Suppressor macrophage treated with lipopolysaccharide for 4 hours (primary cell): ENCODE results near the gene FAM131C.
"Not testable (repeated sequence)": the region's sequence is repeated elsewhere in the genome, so short reads cannot be mapped to it uniquely, and the experiment has no call there.

ENCODE experiments used
- DNase-seq: peaks from one replicate; pipeline ENCODE4 v3.0.0-alpha.2; 2020

The FAM131C gene

DNA sequence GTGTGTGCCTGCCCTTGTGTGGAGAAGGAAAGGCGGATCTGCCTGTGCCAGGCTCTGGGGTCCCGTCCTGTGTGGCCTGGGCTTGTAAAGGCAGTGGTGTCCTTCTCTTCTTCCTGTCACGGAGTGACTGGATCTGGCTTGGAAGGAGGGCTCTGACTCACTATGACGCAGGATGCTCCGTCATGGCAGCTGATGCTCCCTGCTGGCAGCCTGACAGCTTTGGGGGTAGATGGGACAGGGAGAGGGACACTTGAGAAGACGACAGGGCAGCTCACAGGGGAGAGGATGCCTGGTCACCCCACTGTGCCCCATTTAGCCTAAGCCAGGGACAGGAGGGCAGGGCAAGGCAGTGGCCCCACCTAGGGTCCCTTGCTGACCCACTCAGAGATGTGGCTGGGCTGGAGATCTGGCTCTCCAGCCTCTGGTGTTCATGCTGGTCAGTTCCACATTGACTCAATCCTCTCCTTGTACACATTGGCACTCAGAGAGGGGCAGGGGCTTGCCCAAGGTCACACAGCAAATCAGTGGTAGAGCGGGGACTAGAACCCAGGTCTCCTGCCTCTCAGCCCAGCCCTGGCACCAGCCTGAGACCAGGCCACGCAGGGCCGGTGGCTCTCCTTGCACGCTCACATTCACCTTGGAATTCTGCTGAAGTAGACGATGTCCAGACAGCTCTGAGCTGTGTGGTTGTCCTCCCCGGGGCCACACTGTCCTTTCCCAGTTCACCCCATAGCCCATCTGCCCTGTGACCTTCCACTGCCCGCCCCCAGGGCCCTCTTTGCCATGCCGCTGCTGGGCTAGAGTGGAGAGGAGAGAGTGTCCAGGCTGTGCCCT, 2.8 kb upstream of the FAM131C start:
- DNase-seq = no peak

- no peak for DNase-seq
These were observed 2.0 kb upstream of the FAM131C start for GRCh38 chr1:16075337-16076030.

GRCh38 chr1:16074217-16074616, 766 bp upstream of the FAM131C start:
- DNase-seq = no peak

DNA sequence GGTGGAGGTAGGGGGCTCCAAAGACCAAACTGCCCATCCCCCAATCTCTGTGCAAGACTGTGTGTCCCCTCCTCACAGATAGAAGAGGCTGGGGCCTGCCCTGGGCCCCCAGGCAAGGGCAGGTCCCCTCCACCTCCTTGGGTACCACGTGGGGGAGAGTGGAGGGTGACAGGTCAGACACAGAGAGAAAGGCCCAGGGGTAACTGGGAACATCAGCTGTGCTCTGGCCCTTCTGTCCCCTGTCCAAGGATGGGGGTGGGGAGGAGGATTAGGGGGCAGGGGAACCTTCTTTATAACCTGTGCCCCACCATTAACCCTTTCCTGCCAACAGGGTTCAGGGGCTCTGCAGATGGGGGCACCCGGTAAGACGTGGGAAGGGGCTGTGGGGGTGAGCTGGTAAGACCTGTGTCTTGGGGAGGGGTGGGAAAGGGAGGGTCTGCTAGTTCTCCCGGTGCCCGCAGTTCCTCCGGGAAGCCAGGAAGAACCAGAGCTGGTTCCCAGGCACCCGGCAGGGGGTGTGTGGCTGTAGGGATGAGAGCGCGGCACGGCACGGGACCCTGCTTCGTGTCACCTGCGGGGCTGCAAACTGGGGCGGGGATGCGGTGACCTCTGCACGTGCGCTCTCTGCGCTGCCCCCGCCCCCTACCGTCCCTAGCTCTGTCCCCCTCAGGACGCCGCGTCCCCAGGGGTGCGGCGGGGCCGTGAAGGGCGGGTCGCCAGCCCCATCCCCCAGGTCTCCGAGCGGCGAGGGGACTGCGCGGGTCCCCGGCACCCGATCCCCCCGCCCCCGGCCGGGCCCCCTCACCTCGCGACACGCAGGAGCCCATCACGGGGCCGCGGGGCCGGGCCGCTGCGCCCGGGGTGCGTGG, 601 bp downstream of the FAM131C start:
- DNase-seq = no peak

- no peak for DNase-seq
These were observed 1.4 kb downstream of the FAM131C start for GRCh38 chr1:16072095-16072494.

GRCh38 chr1:16071614-16072013, 1.8 kb downstream of the FAM131C start:
- DNase-seq = no peak

DNA sequence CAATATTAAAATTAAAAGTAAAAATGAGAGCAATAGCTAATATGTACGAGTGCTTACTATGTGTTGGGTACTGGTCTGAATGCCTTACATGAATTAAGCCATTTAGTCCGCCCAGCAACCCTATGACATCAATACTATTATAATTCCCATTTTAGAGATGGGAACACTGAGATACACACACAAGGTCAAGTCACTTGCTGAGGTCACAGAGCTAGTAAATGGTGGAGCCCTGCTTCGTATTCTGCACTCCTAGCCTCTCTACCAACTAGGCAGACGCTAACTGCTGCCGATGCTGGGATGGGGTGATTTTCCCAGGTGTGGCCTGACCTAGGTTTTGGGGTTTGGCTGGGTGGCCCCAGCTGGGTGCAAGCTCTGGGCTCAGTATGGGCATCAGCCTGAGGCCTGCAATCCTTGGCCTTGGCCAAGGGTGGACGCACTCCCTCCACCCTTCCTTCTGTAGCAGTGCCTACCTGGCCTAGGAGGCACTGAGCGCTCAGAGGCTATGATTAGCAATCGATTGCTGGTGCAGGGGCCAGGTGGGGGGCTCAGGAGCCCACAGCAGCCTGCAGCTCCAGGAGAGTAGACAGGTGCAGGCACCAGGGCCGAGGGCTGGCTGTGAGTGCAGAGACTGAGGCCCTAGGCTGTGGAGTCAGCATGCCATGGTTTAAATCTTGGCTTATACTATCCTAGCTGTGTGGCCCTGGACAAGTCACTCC, 2.7 kb downstream of the FAM131C start:
- DNase-seq = no peak

DNA sequence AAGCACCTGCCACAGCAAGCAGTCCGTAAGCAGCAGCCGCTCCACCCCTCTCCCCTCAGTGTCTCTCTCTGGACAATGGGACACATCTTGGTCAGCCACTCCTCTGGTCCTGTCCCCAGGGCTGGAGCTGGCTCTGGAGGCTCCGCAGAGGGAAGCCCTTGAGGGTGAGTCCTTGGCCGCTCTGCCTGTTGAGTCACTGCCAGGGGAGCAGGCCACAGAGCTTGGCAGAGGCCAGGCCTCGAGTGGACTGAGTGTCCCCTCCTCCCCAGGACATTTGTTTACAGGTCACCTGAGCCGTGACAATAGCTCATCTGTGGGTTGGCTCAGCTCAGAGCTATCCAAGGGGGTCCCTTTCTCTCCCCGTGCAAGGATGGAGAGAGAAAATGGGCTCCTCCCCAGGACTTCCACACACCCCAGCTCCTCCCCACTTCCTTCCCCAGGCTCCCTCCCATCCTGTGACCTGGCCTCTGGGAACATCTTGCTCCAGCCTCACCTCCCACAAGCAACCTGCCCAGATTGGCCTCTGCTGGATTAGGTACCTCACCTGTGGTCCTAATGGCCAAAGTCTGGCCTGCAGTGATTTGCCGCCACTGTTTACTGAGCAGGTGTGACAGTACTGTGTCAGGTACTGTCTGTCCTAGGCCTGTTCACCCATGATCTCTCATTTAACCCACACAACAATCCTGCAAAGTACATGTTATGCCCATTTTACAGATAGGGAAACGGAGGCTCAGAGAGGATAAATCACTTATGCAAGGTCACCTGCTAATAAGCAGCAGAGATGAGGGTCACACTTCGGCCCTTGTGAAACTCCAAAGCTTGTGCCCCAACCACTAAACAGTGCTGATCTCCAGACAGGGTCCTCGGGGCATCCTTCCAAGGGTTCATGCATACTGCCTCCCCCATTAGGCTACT, 4.8 kb downstream of the FAM131C start:
- no peak for DNase-seq

DNA sequence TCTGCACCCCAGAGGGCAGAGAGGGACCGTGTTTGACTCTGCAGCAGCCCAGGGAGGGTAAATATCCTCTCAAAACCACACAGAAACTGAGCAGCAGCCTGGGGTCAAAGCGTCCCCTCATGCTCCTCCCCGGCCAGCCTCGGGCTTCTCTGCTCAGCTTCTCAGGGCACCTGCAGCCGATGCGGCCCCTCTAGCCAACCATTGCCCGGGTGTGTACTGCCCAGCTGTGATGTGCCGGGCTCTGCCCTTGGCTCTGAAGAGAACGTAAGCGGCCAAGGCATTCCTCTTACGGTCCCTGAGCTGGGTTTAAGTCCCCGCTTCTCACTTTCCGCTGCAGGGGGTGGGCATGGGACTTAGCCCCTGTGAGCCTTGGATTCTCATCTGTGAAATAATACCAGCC, 5.5 kb downstream of the FAM131C start:
- no peak for DNase-seq

DNA sequence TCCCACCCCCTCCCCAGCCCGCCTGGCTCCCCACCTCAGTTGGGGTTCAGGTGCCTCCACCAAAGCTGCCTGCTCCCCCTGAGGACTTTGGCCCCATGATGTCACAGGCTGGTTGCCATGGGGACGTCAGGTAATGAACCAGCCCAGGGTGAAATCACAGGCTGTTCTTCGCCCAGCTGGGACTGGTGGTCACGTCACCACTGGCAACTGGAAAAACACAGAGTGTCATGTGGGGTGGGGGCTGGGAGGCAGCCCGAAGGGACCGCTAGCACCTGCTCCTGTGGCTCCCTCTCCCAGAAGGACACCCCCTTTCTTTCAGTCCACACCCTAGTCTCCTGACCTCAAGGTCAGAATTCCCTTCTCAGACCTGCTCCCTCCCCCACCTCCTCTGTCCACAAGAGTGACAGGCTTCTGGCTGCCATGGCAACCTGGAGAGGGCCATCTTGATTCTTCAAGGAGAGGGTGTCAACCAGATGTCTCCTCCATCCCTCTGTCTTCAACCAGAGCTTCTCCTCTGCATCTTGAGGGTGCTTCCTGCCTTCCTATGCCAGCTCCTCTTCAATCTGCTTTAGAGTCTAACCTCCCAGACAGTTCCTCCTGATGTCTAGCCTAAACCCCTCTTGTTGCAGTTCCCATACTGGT, 6.2 kb downstream of the FAM131C start:
- no peak for DNase-seq

- no peak for DNase-seq
These were observed 7.2 kb downstream of the FAM131C start for GRCh38 chr1:16066245-16066644.

DNA sequence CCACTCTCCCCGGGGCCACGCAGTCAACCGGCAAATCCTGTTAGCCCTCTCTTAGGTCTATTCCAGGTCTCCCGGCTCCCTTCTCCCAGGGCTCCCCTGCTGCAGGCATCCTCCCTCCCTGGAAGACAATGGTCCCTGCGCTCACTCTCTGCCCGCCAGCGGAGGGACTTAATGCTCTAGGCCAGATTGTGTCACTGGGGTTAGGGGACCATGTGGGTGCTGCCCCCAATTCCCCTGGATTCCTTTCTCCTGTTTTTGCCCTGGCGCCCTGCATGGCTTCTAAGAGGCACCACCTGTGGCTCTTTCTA, 8.2 kb downstream of the FAM131C start:
- DNase-seq = no peak

DNA sequence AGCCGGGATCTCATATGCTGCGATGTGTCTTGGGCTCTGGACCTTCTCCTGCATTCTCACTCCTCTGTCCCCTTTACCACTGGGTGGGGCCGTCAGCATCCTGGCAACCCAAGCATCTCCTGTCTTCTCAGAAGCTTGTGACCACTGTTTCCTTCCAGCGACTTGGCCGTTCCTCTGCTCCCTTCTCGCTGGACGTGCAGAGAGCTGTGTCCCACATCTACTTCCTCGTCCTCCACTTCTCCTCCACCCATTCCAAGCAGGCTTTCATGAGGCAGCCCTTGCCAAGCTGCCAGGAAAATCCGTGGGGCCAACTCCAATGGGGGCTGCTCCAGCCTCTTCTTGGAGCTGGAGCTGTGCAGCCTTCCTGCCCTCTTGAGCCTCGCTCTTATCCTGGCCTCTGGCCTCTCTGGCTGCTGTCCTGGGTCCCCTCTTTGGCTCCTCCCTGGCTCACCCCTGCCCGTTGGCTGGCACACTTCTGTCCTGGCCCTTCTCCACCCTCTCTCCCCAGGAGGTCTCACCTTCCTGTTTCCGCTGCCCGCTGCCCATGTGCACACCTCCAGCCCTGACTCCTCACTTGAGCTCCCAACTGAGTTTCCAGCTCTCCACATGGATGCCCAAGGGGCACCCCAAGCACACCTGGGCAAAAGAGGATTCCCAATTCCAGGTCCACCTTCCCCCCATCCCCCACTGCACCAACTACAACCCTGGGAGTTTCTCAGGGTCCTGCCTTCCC, 8.7 kb downstream of the FAM131C start:
- DNase-seq = no peak

- no peak for DNase-seq
These were observed 9.5 kb downstream of the FAM131C start for GRCh38 chr1:16063921-16064320.

DNA sequence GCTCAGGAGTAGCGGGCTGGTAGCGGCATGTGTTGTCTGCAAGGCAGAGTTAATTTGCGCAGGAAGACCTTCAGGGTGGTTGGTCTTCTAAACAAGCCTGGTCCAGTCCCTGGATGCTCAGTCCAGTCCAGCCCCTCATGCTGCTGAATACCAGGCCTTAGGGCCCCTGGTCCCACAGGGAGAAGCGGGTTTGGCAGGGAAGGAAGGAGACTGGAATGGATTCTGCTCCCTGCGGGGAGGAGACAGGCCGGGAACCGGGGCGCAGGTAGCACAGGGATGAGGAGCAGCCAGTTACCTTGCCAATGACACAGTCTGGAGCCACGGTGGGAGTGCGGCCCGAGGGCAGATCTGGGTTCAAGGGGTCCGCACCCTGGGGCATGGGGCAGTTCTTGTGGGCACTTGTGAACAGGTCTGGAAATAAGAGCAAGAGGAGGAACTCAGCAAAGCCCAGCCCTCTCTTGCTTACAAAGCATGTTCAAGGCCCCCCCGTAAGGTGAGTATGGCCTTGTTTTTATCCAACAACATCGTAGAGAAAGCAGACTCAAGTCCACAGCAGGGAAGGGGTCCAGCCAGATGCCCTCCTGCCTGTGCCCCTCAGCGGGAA, 10.1 kb downstream of the FAM131C start:
- no peak for DNase-seq

- not testable (repeated sequence) for DNase-seq
These were observed 10.8 kb downstream of the FAM131C start for GRCh38 chr1:16062687-16063075.

- not testable (repeated sequence) for DNase-seq
These were observed 11.3 kb downstream of the FAM131C start for GRCh38 chr1:16061989-16062686.

- no peak for DNase-seq
These were observed 12.2 kb downstream of the FAM131C start for GRCh38 chr1:16061266-16061665.

DNA sequence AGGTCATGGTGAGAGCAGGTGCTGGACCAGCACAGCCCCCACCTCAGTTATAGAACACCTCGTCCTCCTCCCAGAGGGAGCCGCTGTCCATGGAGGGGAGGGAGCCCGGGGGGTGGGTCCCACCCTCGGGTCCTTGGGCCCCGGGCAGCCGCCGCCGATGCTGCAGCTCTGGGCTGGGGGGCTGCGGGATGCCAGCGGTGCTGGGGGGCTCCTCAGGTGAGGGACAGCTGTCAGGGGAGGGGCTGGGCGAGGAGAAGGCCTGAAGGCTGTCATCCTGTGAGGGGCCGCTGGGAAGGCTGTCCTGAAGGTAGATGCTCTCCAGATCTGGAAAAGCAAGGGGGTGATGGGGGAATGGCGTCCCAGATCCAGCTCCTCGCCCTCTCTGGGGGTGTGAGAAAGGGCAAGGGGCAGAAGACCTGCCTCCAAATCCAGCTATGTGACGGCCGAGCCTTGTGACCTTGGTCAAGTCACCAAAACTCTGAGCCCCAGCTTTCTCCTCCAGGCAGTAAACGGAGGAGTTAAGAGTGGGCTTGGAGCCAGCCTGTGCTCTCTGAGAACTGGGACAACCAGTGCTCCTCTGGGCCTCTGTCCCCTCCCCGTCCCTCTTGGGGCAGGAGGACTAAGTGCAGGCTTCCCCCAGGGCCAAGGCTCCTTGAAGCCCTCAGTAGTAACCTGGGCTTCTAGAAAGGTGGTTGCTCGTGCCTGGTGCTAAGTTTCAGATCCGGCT, 14.9 kb downstream of the FAM131C start:
- not testable (repeated sequence) for DNase-seq
